GM20000 (cell line): ENCODE measurements around the gene ASAP2.

ENCODE experiments used
- DNase-seq: peaks from one replicate; pipeline ENCODE4 v3.0.0; 2012; ENCODE audit warnings: low spot score
- CTCF ChIP-seq: IDR thresholded peaks from 2 replicates; pipeline ENCODE4 v1.5.1; 2012; ENCODE audit warnings: mild to moderate bottlenecking, control low read depth; ENCODE audit errors: extremely low read depth, missing control alignments

ASAP2 gene

GRCh38 chr2:9419541-9419940, 212.9 kb downstream of the ASAP2 start:
- no peak for DNase-seq
- TF ChIP-seq CTCF: no peak

GRCh38 chr2:9420495-9420894, 213.9 kb downstream of the ASAP2 start:
- TF ChIP-seq CTCF: no peak
- DNase-seq: no peak

GRCh38 chr2:9422321-9423099, 215.9 kb downstream of the ASAP2 start:
- peak; percentile 60 for DNase-seq
- peak; percentile 10 for TF ChIP-seq CTCF

GRCh38 chr2:9423100-9423921, 216.7 kb downstream of the ASAP2 start, which contains the start of the genes CPSF3 and ITGB1BP1:
TSS of gene CPSF3 (plus strand) at chr2:9423654. CDS start at chr2:9423774, 120 bp downstream.
TSS of gene ITGB1BP1 (minus strand) at chr2:9423528. CDS start at chr2:9418697, 4,831 bp downstream.
- TF ChIP-seq CTCF: no peak
- DNase-seq: peak; percentile 99

- DNase-seq: peak; percentile 25
- no peak for TF ChIP-seq CTCF
Observed at GRCh38 chr2:9423922-9424272, 217.3 kb downstream of the ASAP2 start.

- TF ChIP-seq CTCF: no peak
- no peak for DNase-seq
Observed at GRCh38 chr2:9424447-9425164, 218.0 kb downstream of the ASAP2 start.
